SU-DHL-6 (cell line): ENCODE data around the gene CLEC17A.

Experiments
- EZH2phosphoT487 ChIP-seq: fragments of 200-600 bp; sonication (generic), shearing (Covaris generic); conservative IDR thresholded peaks from 2 replicates; pipeline ENCODE4 v1.6.1; 2018; ENCODE audit warnings: mild to moderate bottlenecking, antibody characterized with exemption, low read length, moderate library complexity, mixed read lengths
- TF ChIP-seq, protein P1 (sequence below): fragments of 200-600 bp; sonication (generic); IDR thresholded peaks from one replicate; pipeline ENCODE4 v1.5.1; 2017; ENCODE audit warnings: antibody characterized with exemption, mild to moderate bottlenecking, low read length, moderate library complexity; ENCODE audit not compliant: insufficient read depth, poor library complexity, severe bottlenecking

DNA sequence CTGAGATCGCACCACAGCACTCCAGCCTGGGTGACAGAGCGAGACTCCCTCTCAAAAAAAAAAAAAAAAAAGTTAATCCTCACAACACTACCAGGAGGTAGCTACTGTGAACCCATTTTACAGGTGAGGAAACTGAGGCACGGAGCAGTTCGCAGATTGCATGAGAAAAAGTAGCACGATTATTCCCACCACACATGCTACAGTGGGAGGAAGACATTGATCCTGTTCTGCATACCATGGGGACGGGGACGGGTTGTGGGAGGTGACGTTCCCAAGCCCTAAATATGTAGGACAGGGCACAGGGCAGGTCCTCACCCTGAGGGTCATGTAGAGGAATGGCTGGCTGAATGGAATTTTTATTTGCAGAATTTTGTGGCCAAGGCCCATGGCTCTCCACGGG, 23.7 kb downstream of the CLEC17A start:
- TF ChIP-seq, protein P1, sequence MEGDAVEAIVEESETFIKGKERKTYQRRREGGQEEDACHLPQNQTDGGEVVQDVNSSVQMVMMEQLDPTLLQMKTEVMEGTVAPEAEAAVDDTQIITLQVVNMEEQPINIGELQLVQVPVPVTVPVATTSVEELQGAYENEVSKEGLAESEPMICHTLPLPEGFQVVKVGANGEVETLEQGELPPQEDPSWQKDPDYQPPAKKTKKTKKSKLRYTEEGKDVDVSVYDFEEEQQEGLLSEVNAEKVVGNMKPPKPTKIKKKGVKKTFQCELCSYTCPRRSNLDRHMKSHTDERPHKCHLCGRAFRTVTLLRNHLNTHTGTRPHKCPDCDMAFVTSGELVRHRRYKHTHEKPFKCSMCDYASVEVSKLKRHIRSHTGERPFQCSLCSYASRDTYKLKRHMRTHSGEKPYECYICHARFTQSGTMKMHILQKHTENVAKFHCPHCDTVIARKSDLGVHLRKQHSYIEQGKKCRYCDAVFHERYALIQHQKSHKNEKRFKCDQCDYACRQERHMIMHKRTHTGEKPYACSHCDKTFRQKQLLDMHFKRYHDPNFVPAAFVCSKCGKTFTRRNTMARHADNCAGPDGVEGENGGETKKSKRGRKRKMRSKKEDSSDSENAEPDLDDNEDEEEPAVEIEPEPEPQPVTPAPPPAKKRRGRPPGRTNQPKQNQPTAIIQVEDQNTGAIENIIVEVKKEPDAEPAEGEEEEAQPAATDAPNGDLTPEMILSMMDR: no peak
- TF ChIP-seq EZH2phosphoT487: no peak
